ENCODE data around the gene CENPX. TPM values are rescaled to one million over a fixed set of nuclear protein-coding genes. Genes with fewer than 3 reads are reported as not detected.
A peak's percentile ranks its signal among the peaks of the same experiment; 100 is the strongest.
"Not testable (repeated sequence)": the region's sequence is repeated elsewhere in the genome, so short reads cannot be mapped to it uniquely, and the experiment has no call there.

Gene CENPX
- total RNA-seq, 1 donor, result 18.6 TPM

DNA sequence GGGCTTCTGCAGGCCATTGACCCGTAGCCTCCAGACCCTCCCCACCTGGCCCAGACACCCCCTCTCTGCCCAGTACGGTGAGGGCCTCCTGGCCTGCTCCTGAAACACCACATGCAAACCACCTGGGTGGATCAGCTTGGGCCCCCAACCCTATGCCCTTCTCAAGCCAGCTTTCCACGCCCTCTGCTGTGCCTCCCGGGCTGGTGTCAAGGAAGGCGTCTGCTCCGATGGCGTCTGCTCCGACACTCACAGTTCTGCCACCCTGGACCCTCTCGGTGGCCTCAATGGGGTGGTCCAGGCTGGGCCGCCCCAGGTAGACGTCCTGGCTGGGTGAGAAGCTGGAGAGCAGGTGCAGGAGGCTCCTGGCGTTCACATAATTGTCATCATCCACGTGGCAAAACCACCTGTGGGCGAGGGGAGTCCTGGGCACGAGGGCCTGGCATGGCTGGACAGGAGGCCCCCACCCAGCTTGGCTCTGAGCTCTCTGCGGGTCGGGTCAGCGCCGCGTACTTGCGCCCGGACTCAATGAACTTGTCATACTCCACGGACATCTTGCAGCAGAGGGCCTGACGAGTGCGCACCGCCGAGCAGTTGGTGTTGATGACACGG lies 27.6 kb upstream of the CENPX start:
- H3K4me3 ChIP-seq (ENCODE audit: low read length), result no peak overlapping the region

DNA sequence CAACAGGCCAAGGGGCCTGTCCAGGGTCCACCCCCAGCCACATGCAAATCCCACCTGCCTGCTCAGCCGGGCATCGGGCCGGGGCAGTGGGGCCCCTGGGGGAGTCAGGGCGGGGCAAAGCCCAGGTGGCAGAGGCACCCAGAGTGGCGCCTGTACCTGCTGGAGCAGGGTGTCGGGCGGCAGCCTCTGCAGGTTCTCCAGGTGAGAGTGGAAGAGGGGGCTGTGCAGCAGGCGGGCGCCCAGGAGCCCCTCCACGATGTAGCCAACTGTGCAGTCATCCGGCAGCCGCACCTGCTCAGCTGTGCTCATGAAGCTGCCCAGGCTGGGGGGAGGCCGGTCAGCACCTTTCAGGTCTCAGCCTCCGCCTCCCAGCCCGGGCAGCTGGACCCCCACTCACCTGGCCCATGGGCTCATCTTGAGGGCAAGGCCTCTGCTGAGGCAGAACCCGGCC lies 26.9 kb upstream of the CENPX start:
- no peaks in the 10 kb centered on the region for H3K27me3 ChIP-seq (ENCODE audit: insufficient read depth, low read length)
- H3K4me3 ChIP-seq (ENCODE audit: low read length), result no peak overlapping the region
- H3K9me3 ChIP-seq (ENCODE audit: low read depth, low read length), result no peaks in the 10 kb centered on the region
- H3K4me1 ChIP-seq (ENCODE audit: insufficient read depth, low read length), result peaks cover 21% of the 10 kb centered on the region

More for the DNA sequence above, 27.6 kb upstream of the CENPX start:
- Histone ChIP-seq H3K9me3 (ENCODE audit: low read depth, low read length) (no peaks in the 10 kb centered on the region), H3K4me1 (ENCODE audit: insufficient read depth, low read length) (peaks cover 21% of the 10 kb centered on the region), H3K27me3 (ENCODE audit: insufficient read depth, low read length) (no peaks in the 10 kb centered on the region)

DNA sequence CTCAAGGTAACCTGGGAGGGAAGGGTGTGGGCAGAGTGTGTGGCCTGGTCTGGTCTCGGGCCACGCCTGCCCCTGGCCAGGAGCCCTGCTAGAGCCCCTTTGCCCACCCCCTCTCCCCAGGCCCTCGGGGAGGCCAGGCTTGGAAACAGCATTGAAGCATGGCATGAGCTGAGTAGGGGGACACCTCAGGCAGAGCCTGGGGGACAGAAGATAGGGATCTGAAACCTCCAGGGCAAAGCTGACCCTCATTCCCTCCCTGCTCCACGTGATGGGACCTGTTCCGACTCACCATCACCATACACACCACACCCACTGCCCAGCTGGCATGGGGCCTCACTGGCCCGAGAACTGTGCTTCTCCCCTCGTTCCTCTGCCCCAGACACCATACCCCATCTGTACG lies 26.4 kb upstream of the CENPX start:
- H3K4me3 ChIP-seq (ENCODE audit: low read length), result no peak overlapping the region
- no peaks in the 10 kb centered on the region for H3K27me3 ChIP-seq (ENCODE audit: insufficient read depth, low read length)
- H3K4me1 ChIP-seq (ENCODE audit: insufficient read depth, low read length), result peaks cover 21% of the 10 kb centered on the region
- no peaks in the 10 kb centered on the region for H3K9me3 ChIP-seq (ENCODE audit: low read depth, low read length)

DNA sequence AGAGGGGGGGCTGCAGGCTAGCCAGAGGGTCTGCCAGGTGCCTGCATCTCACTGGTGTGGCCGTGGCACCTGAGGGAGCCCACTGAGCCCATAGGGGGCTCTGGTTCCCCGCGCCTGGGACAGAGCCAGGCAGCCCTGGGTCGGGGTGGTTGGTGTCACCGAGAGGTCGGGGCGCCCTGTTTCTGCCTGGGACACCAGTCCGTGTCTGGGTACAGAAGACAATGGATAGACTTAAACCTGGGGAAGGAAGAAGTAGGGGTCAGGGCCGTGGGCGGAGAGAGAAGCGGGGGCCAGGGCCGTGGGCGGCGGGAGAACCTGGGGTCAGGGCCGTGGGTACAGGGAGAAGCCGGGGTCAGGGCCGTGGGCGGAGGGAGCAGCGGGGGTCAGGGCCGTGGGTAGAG lies 25.9 kb upstream of the CENPX start:
- peaks cover 21% of the 10 kb centered on the region for H3K4me1 ChIP-seq (ENCODE audit: insufficient read depth, low read length)
- no peak overlapping the region for H3K4me3 ChIP-seq (ENCODE audit: low read length)
- no peaks in the 10 kb centered on the region for H3K9me3 ChIP-seq (ENCODE audit: low read depth, low read length)
- no peaks in the 10 kb centered on the region for H3K27me3 ChIP-seq (ENCODE audit: insufficient read depth, low read length)

DNA sequence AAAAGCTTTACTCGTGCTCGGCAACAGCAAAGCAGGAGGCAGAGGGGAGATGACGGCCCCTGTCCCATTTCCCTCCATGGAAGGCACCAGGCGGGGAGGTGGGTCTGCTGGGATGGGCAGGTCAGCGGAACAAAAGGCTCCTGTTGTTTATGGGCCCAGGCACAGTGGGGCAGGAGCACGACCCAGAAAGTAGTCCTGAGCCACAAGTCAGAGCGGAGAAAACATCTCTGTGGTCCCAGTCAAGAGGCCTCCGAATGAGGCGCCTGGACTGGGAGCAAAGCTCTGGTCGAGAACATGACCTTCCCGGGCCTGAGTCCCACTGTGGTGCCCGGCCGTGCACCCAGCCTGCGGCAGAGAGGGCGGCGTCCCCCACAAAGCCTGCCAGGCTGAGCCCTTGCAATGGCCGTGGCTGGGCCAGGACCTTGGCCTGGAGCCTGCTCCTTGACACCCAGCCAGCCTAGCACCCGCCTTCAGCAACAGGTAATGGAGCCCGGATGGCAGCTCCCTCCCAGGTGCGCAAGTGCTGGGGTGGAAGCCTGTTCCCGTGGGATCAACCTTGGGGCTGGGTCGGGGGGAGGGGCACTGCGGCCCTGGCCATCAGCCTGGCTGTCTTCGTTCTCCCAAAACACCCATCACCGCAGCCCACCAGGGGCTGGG lies 25.4 kb upstream of the CENPX start:
- no peaks in the 10 kb centered on the region for H3K9me3 ChIP-seq (ENCODE audit: low read depth, low read length)
- no peak overlapping the region for H3K4me3 ChIP-seq (ENCODE audit: low read length)
- H3K4me1 ChIP-seq (ENCODE audit: insufficient read depth, low read length), result peaks cover 18% of the 10 kb centered on the region
- no peaks in the 10 kb centered on the region for H3K27me3 ChIP-seq (ENCODE audit: insufficient read depth, low read length)

DNA sequence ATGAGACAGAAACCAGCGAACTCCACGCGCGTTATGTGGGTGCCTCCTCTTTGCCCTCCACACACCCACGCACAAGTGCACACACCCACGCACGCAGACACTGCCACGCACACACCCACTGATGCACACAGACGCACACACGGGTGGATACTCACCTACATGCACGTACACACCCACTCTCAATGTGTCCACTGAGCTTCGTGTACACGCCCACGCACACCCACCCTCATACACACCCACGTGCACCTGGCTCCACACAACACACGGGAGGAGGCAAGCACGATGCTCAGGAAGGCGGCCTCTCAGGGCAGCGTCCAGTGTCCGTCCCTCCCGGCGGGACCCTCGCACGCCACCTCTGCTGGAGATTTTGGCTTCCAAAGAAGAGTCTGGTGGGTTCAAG lies 24.7 kb upstream of the CENPX start:
- H3K4me3 ChIP-seq (ENCODE audit: low read length), result no peak overlapping the region

DNA sequence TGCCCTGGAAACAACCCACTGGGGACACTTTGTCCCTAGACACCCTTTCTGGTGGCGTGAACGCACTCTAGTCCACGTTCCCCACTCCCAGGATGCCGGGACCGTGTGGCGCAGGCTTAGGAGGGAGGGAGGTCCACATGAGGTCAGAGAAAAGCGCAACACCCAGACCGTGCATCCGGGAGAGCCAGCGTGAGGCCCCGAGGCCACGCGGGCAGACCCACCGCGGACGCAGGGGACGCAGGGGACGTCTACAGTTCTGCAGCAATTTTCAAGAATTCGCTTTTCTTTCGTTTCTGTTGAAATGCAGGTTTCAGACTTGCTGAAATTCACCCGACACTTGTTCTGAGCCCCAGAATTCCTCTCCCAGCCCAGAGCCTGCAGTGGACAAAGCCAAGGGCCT lies 24.2 kb upstream of the CENPX start:
- Histone ChIP-seq H3K27me3 (ENCODE audit: insufficient read depth, low read length) (no peaks in the 10 kb centered on the region), H3K4me3 (ENCODE audit: low read length) (no peak overlapping the region), H3K4me1 (ENCODE audit: insufficient read depth, low read length) (peaks cover 8% of the 10 kb centered on the region), H3K9me3 (ENCODE audit: low read depth, low read length) (no peaks in the 10 kb centered on the region)

More for the DNA sequence above, 24.7 kb upstream of the CENPX start:
- no peaks in the 10 kb centered on the region for H3K27me3 ChIP-seq (ENCODE audit: insufficient read depth, low read length)
- peaks cover 11% of the 10 kb centered on the region for H3K4me1 ChIP-seq (ENCODE audit: insufficient read depth, low read length)
- no peaks in the 10 kb centered on the region for H3K9me3 ChIP-seq (ENCODE audit: low read depth, low read length)

DNA sequence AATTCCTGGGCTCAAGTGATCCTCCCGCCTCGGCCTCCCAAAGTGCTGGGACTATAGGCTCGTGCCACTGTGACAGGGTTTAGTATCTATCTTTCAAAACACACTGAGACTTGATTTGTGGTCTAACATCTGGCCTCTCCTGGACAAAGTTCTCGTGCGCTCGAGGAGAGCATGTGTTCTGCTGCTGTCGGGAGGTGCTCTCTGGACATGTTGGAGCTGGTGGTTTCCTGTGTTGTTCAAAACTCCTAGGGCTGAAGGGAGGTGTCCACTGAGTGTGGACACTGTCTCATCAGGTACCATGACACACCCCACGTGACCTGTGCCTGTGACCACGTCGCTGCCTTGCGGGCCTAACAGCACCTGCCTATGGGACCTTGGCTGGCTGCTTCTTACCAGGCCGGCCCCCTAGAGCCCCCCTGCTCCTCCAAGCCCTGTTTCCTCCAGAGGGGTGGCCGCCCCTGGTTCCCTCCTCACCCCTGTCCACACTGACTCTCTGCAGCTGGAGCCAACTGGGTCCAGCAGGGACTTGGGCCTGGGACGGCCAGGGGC lies 23.3 kb upstream of the CENPX start:
- peaks cover 6% of the 10 kb centered on the region for H3K4me1 ChIP-seq (ENCODE audit: insufficient read depth, low read length)
- H3K4me3 ChIP-seq (ENCODE audit: low read length), result no peak overlapping the region
- H3K27me3 ChIP-seq (ENCODE audit: insufficient read depth, low read length), result no peaks in the 10 kb centered on the region
- no peaks in the 10 kb centered on the region for H3K9me3 ChIP-seq (ENCODE audit: low read depth, low read length)

DNA sequence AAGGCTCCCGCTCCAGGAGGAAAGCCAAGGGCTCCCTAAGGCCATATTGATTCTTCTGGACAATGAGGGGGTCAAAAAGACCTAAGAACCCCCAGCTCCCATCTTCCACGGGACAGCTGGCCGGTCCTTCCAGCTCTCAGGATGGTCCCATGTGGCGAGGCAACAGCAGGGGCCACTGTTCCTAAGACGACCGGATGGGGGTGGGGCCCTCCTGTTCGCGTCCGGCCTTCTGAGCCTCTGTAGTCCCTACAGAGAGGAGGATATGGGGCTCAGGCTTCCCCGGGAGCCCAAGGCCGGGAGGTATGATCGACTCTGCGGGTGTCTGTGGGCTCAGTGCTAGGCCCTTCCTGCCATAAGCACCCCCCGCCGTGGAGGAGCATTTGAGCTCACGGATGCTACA lies 20.8 kb upstream of the CENPX start:
- Histone ChIP-seq H3K4me1 (ENCODE audit: insufficient read depth, low read length) (peaks cover 5% of the 10 kb centered on the region), H3K4me3 (ENCODE audit: low read length) (no peak overlapping the region), H3K9me3 (ENCODE audit: low read depth, low read length) (no peaks in the 10 kb centered on the region), H3K27me3 (ENCODE audit: insufficient read depth, low read length) (no peaks in the 10 kb centered on the region)

DNA sequence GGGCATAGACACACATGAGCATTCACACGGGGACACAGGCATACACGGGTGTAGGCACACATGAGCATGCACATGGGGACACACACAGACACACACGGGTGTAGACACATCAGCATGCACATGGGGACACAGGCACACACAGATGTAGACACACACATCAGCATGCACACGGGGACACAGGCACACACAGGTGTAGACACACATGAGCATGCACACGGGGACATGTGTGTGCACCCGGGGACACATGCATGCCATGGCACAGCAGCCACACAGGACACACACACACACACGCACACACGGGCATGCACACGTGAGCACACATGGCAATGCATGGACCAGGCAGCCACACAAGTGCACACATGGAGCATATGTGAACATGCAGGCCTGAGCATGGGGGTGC lies 20.0 kb upstream of the CENPX start:
- Histone ChIP-seq H3K9me3 (ENCODE audit: low read depth, low read length) (no peaks in the 10 kb centered on the region), H3K4me1 (ENCODE audit: insufficient read depth, low read length) (peaks cover 12% of the 10 kb centered on the region), H3K4me3 (ENCODE audit: low read length) (no peak overlapping the region), H3K27me3 (ENCODE audit: insufficient read depth, low read length) (no peaks in the 10 kb centered on the region)

DNA sequence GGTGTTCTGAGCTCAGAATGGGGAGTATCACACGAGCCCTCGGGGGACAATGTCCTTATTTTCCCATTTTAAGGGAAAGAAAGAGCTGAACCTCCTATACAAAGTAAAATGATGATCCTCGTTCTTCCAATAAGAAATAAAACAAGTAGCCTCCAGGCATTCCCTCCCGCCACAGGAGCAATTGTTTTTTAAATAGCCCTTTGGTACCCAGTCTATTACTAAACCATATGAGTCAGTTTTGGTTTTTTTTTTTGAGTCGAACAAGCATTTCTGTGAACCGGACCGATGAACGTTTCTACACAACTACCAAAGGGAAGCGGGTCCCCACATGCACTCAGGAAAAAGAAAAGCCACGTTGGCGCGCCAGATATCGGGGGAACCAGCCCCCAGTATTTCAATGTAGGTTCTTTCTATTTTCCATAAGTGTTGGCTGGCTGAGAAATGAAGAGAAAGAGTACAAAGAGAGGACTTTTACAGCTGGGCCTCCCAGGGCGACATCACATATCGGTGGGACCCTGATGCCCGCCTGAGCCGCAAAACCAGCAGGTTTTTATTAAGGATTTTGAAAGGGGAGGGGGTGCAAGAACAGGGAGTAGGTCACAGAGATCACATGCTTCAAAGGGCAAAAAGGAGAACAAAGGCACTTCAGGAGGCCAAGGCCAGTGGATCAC lies 18.6 kb upstream of the CENPX start:
- no peaks in the 10 kb centered on the region for H3K27me3 ChIP-seq (ENCODE audit: insufficient read depth, low read length)

DNA sequence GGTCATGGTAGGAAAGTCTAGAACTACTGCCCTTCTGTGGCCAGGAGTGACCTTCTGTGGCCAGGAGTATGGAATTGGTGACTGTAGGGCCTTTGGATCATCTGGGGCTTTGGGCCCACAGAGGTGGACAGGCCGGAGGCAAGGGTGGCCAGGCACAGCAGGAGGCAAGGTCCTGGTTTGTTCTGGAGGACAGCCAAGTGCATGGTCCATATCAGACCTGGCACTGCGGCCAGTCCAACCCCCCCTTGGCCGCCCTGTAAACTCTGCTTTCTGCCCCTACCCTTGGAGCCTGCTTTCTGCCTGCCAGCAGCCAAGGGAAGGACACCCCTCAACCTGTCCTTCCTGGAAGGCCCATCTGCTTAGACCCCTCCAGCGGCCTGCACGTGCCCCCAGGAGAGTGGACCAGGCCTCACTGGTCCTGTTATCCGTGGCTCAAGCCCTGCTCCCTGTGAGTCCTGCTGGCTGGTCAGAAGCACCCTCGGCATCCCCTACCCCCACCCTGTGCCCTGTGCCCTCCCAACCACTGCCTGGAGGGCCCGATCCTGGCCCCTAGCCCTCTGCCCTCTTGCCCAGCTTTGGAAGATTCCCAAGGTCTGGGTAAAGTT lies 17.1 kb upstream of the CENPX start:
- Histone ChIP-seq H3K9me3 (ENCODE audit: low read depth, low read length) (no peaks in the 10 kb centered on the region), H3K4me1 (ENCODE audit: insufficient read depth, low read length) (peaks cover 30% of the 10 kb centered on the region), H3K4me3 (ENCODE audit: low read length) (no peak overlapping the region)

More for the DNA sequence above, 18.6 kb upstream of the CENPX start:
- H3K4me1 ChIP-seq (ENCODE audit: insufficient read depth, low read length), result peaks cover 21% of the 10 kb centered on the region
- no peaks in the 10 kb centered on the region for H3K9me3 ChIP-seq (ENCODE audit: low read depth, low read length)
- no peak overlapping the region for H3K4me3 ChIP-seq (ENCODE audit: low read length)

DNA sequence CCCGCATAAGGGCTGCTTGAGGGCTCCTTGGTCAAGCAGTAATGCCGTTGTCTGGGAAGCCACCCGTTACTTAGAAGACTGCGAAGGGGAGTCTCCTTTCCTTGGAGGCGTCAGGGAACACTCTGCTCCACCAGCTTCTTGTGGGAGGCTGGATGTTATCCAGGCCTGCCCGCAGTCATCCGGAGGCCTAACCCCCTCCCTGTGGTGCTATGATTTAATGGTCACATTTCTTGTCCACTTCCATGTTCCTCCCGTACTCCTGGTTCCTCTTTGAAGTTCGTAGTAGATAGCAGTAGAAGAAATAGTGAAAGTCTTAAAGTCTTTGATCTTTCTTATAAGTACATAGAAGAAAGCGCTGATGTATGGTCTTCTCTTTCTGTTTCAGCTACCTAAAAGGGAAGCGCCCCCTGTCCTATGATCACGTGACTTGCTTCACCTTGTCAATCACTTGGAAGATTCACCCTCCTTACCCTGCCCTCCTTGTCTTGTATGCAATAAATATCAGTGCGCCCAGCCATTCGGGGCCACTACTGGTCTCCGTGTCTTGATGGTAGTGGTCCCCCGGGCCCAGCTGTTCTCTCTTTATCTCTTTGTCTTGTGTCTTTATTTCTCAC lies 16.2 kb upstream of the CENPX start:
- peaks cover 30% of the 10 kb centered on the region for H3K4me1 ChIP-seq (ENCODE audit: insufficient read depth, low read length)
- not testable (repeated sequence) for H3K9me3 ChIP-seq (ENCODE audit: low read depth, low read length); H3K4me3 ChIP-seq (ENCODE audit: low read length); H3K27me3 ChIP-seq (ENCODE audit: insufficient read depth, low read length)

More for the DNA sequence above, 17.1 kb upstream of the CENPX start:
- H3K27me3 ChIP-seq (ENCODE audit: insufficient read depth, low read length), result no peaks in the 10 kb centered on the region

DNA sequence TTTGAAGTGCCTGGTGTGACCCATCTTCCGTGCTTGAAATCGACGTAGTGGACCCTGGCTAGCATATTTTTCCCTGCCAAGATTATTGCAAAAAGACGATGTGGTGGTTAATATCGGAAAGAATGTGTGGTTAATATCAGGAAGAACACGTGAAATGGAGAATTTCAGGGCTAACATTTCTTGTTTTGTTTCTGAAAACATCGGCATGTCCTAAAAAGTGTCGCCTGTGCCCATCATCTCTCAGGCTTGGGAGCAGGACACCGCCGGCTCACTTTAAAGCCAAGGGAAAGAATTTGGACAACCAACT lies 15.2 kb upstream of the CENPX start:
- Histone ChIP-seq H3K4me3 (ENCODE audit: low read length) (peak overlapping the region; percentile 56), H3K9me3 (ENCODE audit: low read depth, low read length) (no peaks in the 10 kb centered on the region), H3K27me3 (ENCODE audit: insufficient read depth, low read length) (no peaks in the 10 kb centered on the region), H3K4me1 (ENCODE audit: insufficient read depth, low read length) (peaks cover 30% of the 10 kb centered on the region)

All from mononuclear cell (primary cell).